OCI-LY1 (cell line): ENCODE results near the gene MC1R.

Experiments used
- H2AFZ ChIP-seq: fragments of 200-600 bp; sonication (generic), shearing (Covaris generic); 2 replicates; pipeline ENCODE4 v1.6.0; 2014; ENCODE audit warnings: antibody characterized with exemption, mild to moderate bottlenecking, low read length
- H3F3A ChIP-seq: fragments of 200-600 bp; sonication (generic), shearing (Covaris generic); 2 replicates; pipeline ENCODE4 v1.6.0; 2014; ENCODE audit warnings: mild to moderate bottlenecking, antibody characterized with exemption, low read length, moderate library complexity; ENCODE audit not compliant: insufficient read depth
- H3K27ac ChIP-seq: fragments of 200-600 bp; sonication (generic); 2 replicates; pipeline ENCODE4 v1.5.1; 2014; ENCODE audit warnings: low read length, mixed run types, mild to moderate bottlenecking, low read depth; ENCODE audit not compliant: poor library complexity, severe bottlenecking
- H3K27me3 ChIP-seq: fragments of 200-600 bp; sonication (generic); 2 replicates; pipeline ENCODE4 v1.6.0; 2014; ENCODE audit warnings: antibody characterized with exemption, mild to moderate bottlenecking, low read length, moderate library complexity; ENCODE audit not compliant: insufficient read depth
- H3K36me3 ChIP-seq: fragments of 200-600 bp; sonication (generic); 2 replicates; pipeline ENCODE4 v1.6.1; 2014; ENCODE audit warnings: mild to moderate bottlenecking, antibody characterized with exemption, low read length, moderate library complexity, mixed read lengths; ENCODE audit not compliant: insufficient read depth
- H3K4me1 ChIP-seq: fragments of 200-600 bp; sonication (generic); 2 replicates; pipeline ENCODE4 v1.5.1; 2014; ENCODE audit warnings: mild to moderate bottlenecking, low read length, moderate library complexity; ENCODE audit not compliant: insufficient read depth, severe bottlenecking
- H3K4me2 ChIP-seq: fragments of 200-600 bp; sonication (generic), shearing (Covaris generic); 2 replicates; pipeline ENCODE4 v1.6.1; 2014; ENCODE audit warnings: low read length
- H3K4me3 ChIP-seq: fragments of 200-600 bp; sonication (generic); 2 replicates; pipeline ENCODE4 v1.5.1; 2014; ENCODE audit warnings: low read length, low read depth, mild to moderate bottlenecking, mixed read lengths; ENCODE audit not compliant: poor library complexity, severe bottlenecking
- H3K79me2 ChIP-seq: fragments of 200-600 bp; shearing (Covaris generic); 2 replicates; pipeline ENCODE4 v1.6.1; 2016; ENCODE audit warnings: mixed run types, low read length, mixed read lengths; ENCODE audit not compliant: insufficient read depth
- H3K9ac ChIP-seq: fragments of 200-600 bp; sonication (generic), shearing (Covaris generic); 2 replicates; pipeline ENCODE4 v1.6.1; 2014; ENCODE audit warnings: mild to moderate bottlenecking, low read length, mixed read lengths
- H3K9me2 ChIP-seq: fragments of 200-600 bp; sonication (generic), shearing (Covaris generic); 2 replicates; pipeline ENCODE4 v1.6.1; 2014; ENCODE audit warnings: low read depth, mild to moderate bottlenecking, low read length, mixed read lengths
- H3K9me3 ChIP-seq: fragments of 200-600 bp; shearing (Covaris generic); 2 replicates; pipeline ENCODE4 v1.6.1; 2014; ENCODE audit warnings: low read length, mixed read lengths
- H4K20me1 ChIP-seq: fragments of 200-600 bp; sonication (generic), shearing (Covaris generic); 2 replicates; pipeline ENCODE4 v1.6.0; 2016; ENCODE audit warnings: mild to moderate bottlenecking, low read length; ENCODE audit not compliant: insufficient read depth
- CTCF ChIP-seq: fragments of 200-600 bp; sonication (generic), shearing (Covaris generic); IDR thresholded peaks from 2 replicates; pipeline ENCODE4 v1.5.1; 2017; ENCODE audit warnings: mild to moderate bottlenecking, antibody characterized with exemption, low read length, moderate library complexity, mixed read lengths
- EZH2 ChIP-seq: fragments of 200-600 bp; sonication (generic), shearing (Covaris generic); IDR thresholded peaks from 2 replicates; pipeline ENCODE4 v1.8.0; 2017; ENCODE audit warnings: borderline replicate concordance, mixed run types, mild to moderate bottlenecking, antibody characterized with exemption, low read length, moderate library complexity, mixed read lengths

Gene MC1R

GRCh38 chr16:89898201-89898967 is 20.3 kb upstream of the MC1R start:
- H3K4me1 ChIP-seq: no peaks in the 10 kb centered on the region
- no peaks in the 10 kb centered on the region for H3F3A ChIP-seq
- no peak overlapping the region for H2AFZ ChIP-seq
- no peaks in the 10 kb centered on the region for H3K27me3 ChIP-seq
- no peaks in the 10 kb centered on the region for H3K9me2 ChIP-seq
- no peak for TF ChIP-seq CTCF
- H3K36me3 ChIP-seq: peaks cover 81% of the 10 kb centered on the region
- no peak overlapping the region for H3K4me2 ChIP-seq
- H4K20me1 ChIP-seq: no peaks in the 10 kb centered on the region
- H3K4me3 ChIP-seq: no peak overlapping the region
- no peaks in the 10 kb centered on the region for H3K9me3 ChIP-seq
- H3K79me2 ChIP-seq: no peaks in the 10 kb centered on the region
- no peak overlapping the region for H3K27ac ChIP-seq
- no peak overlapping the region for H3K9ac ChIP-seq

GRCh38 chr16:89899879-89900481 is 18.7 kb upstream of the MC1R start:
- Histone ChIP-seq H3K27ac (no peak overlapping the region), H3K36me3 (peaks cover 80% of the 10 kb centered on the region)

GRCh38 chr16:89900885-89901284 is 17.8 kb upstream of the MC1R start:
- Histone ChIP-seq H3K79me2 (no peaks in the 10 kb centered on the region), H4K20me1 (no peaks in the 10 kb centered on the region), H3K9me2 (no peaks in the 10 kb centered on the region), H3K4me3 (no peak overlapping the region), H3K9me3 (no peaks in the 10 kb centered on the region), H3K27me3 (no peaks in the 10 kb centered on the region), H2AFZ (no peak overlapping the region), H3K4me2 (no peak overlapping the region), H3K27ac (no peak overlapping the region), H3K36me3 (peaks cover 80% of the 10 kb centered on the region), H3K9ac (no peak overlapping the region), H3K4me1 (no peaks in the 10 kb centered on the region), H3F3A (no peaks in the 10 kb centered on the region)
- TF ChIP-seq EZH2 (no peak), CTCF (no peak)

More at GRCh38 chr16:89899879-89900481, 18.7 kb upstream of the MC1R start:
- H3K4me1 ChIP-seq: no peaks in the 10 kb centered on the region
- H3K4me3 ChIP-seq: no peak overlapping the region
- no peak overlapping the region for H2AFZ ChIP-seq
- H3K9me3 ChIP-seq: no peaks in the 10 kb centered on the region
- TF ChIP-seq CTCF: no peak
- no peak for TF ChIP-seq EZH2
- no peaks in the 10 kb centered on the region for H3K79me2 ChIP-seq
- no peaks in the 10 kb centered on the region for H3F3A ChIP-seq
- H3K9ac ChIP-seq: no peak overlapping the region
- H3K9me2 ChIP-seq: no peaks in the 10 kb centered on the region
- H4K20me1 ChIP-seq: no peaks in the 10 kb centered on the region
- H3K4me2 ChIP-seq: no peak overlapping the region
- H3K27me3 ChIP-seq: no peaks in the 10 kb centered on the region
